ENCODE measurements around the gene SLC38A9. TPM values are rescaled to one million over a fixed set of nuclear protein-coding genes. Genes with fewer than 3 reads are reported as not detected.

The SLC38A9 gene
- total and polyA plus RNA-seq, 11 donors: 3.9 to 13.5 (median 6.9) TPM

GRCh38 chr5:55671975-55672374 lies 40.1 kb downstream of the SLC38A9 start:
- WGBS, 4 donors: 94 to 100% (median 97%) methylated on average over 1 of the region's 1 CpG
- no peak for TF ChIP-seq CTCF (IDR thresholded peaks at IDR 0.05)
- no peak for TF ChIP-seq POLR2A (IDR thresholded peaks at IDR 0.05)
- DNase-seq (no peak), ATAC-seq (no peak)
- Histone ChIP-seq H3K36me3 (peaks cover 0 to 20% (median 9%) of the 10 kb centered on the region in 9 donors), H3K27me3 (no peaks in the 10 kb centered on the region), H3K9me3 (no peaks in the 10 kb centered on the region), H3K4me1 (peaks cover 0 to 30% (median 10%) of the 10 kb centered on the region in 12 donors), H3K27ac (peak overlapping the region in 1 of 12 donors; percentile 50), H3K4me3 (no peak overlapping the region)
- intact Hi-C loops (cut with DNase I): loop anchor here in 1 of 10 donors (10.0 kb wide), 1 partner anchor 67 kb away; no protein-coding TSS in a partner anchor

DNA sequence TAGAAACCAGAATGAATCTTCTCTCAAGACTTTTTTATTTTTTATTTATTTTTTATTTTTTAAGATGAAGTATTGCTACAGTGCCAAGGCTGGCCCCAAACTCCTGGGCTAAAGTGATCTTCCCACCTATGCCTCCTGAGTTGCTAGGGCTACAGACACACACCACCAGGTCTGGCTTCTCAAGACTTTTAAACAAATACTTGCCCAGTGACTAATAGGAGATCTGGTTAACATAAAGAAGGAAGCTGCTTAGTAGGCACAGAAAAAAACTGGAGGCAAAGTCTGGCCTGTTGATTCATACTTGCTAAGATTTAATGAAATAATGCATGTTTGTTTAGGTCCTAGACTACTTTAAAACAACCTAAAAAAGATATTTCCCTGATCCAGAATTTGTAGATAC lies 43.8 kb downstream of the SLC38A9 start:
- intact Hi-C loops (cut with DNase I): no loop called here

GRCh38 chr5:55667938-55668337 lies 44.2 kb downstream of the SLC38A9 start:
- Histone ChIP-seq H3K9me3 (no peaks in the 10 kb centered on the region), H3K27ac (peak overlapping the region in 1 of 12 donors; percentile 53), H3K4me3 (no peak overlapping the region), H3K36me3 (peaks cover 0 to 42% (median 21%) of the 10 kb centered on the region in 9 donors), H3K27me3 (no peaks in the 10 kb centered on the region), H3K4me1 (peaks cover 0 to 12% (median 0%) of the 10 kb centered on the region in 12 donors)
- WGBS, 4 donors: 98 to 99% (median 98%) methylated on average over 3 of the region's 3 CpGs
- TF ChIP-seq POLR2A (IDR thresholded peaks at IDR 0.05): no peak
- no peak for TF ChIP-seq CTCF (IDR thresholded peaks at IDR 0.05)
- DNase-seq (no peak), ATAC-seq (no peak)
- intact Hi-C loops (cut with DNase I): no loop called here

More for the DNA sequence above, 43.8 kb downstream of the SLC38A9 start:
- DNase-seq (no peak), ATAC-seq (no peak)
- peaks cover 0 to 38% (median 20%) of the 10 kb centered on the region in 9 donors for H3K36me3 ChIP-seq
- no peak overlapping the region for H3K4me3 ChIP-seq
- H3K27ac ChIP-seq: peak overlapping the region in 1 of 12 donors; percentile 53
- peaks cover 0 to 13% (median 0%) of the 10 kb centered on the region in 12 donors for H3K4me1 ChIP-seq
- no peaks in the 10 kb centered on the region for H3K9me3 ChIP-seq
- no peaks in the 10 kb centered on the region for H3K27me3 ChIP-seq
- TF ChIP-seq CTCF (IDR thresholded peaks at IDR 0.05) (no peak), POLR2A (IDR thresholded peaks at IDR 0.05) (no peak)

DNA sequence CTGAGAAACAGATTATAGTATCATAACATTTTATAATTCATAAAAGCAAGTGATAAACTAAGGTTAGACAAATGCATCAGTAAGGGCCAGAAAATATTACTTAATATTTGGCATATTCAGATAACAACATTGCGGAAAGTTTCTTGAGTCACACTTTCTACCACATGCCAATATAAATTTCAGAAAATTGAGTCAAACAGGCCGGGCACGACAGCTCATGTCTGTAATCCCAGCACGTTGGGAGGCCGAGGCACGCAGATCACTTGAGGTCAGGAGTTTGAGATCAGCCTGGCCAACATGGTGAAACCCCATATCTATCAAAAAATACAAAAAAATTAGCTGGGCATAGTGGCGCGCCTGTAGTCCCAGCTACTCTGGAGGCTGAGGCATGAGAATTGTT lies 47.1 kb downstream of the SLC38A9 start:
- WGBS, 4 donors: 74 to 93% (median 80%) methylated on average over 8 of the region's 8 CpGs
- DNase-seq: no peak
- Histone ChIP-seq H3K9me3 (no peaks in the 10 kb centered on the region), H3K27me3 (no peaks in the 10 kb centered on the region), H3K36me3 (peaks cover 0 to 50% (median 32%) of the 10 kb centered on the region in 9 donors), H3K4me1 (no peaks in the 10 kb centered on the region), H3K4me3 (no peak overlapping the region), H3K27ac (no peak overlapping the region)
- no peak for TF ChIP-seq POLR2A (IDR thresholded peaks at IDR 0.05)
- no peak for TF ChIP-seq CTCF (IDR thresholded peaks at IDR 0.05)
- intact Hi-C loops (cut with DNase I): no loop called here
- peak in 1 of 4 donors; percentile 34 for ATAC-seq

All from heart left ventricle (tissue), 16 donors.